B cell (primary cell): Measurements from ENCODE around the gene SPAG5. TPM values are rescaled to one million over a fixed set of nuclear protein-coding genes. Genes with fewer than 3 reads are reported as not detected.

Experiments used
- ATAC-seq: fragments of 200-7000 bp; cut with Tn5 transposase; one replicate; pipeline ENCODE4 v1.10.0; 2021; ENCODE audit warnings: low read depth, mild to moderate bottlenecking, moderate number of reproducible peaks, moderate library complexity
- CTCF ChIA-PET: fragments of 350-600 bp; sonication (Branson Sonifier 250); formaldehyde crosslinking; loops from one replicate; lab custom pipeline; 2021; ENCODE audit warnings: antibody characterized with exemption, inconsistent platforms; lab: Charles Lee
- POLR2A ChIA-PET: fragments of 350-600 bp; sonication (Branson Sonifier 250); formaldehyde crosslinking; loops from one replicate; lab custom pipeline; 2021; ENCODE audit warnings: antibody characterized with exemption; lab: Charles Lee
- DNase-seq: peaks from one replicate; pipeline ENCODE4 v3.0.0; 2013
- H2AFZ ChIP-seq: 2 replicates; pipeline ENCODE4 v1.6.1; 2012; ENCODE audit warnings: mild to moderate bottlenecking, low read depth, low read length; ENCODE audit not compliant: insufficient read depth, poor library complexity, severe bottlenecking
- H3K27ac ChIP-seq, 2 donors: 1 replicate in 1 of 2; 2 replicates in 1 of 2; pipeline ENCODE4 v1.5.1; 2012 to 2013; ENCODE audit warnings: low read length in 2 of 2, mild to moderate bottlenecking in 2 of 2, moderate library complexity in 1 of 2
- H3K27me3 ChIP-seq, 4 experiments: fragments of 200-600 bp in 1 of 4; sonication (generic) in 1 of 4; replicated peaks in 1 of 4; 1 replicate in 2 of 4; 2 replicates in 2 of 4; pipeline versions ENCODE4 v1.6.1 to v1.7.0; 2013 to 2016; ENCODE audit warnings: low read length in 3 of 4, mild to moderate bottlenecking in 2 of 4, mixed read lengths in 1 of 4, moderate library complexity in 1 of 4; ENCODE audit not compliant: insufficient read depth in 4 of 4, control insufficient read depth in 3 of 4; ENCODE audit errors: control extremely low read depth in 1 of 4
- H3K36me3 ChIP-seq, 2 experiments: replicated peaks in 1 of 2; 1 replicate in 1 of 2; 2 replicates in 1 of 2; pipeline versions ENCODE4 v1.6.1 to v1.7.1; 2013; ENCODE audit warnings: low read length in 1 of 2; ENCODE audit not compliant: insufficient read depth in 2 of 2, control insufficient read depth in 1 of 2; ENCODE audit errors: control extremely low read depth in 1 of 2, extremely low read depth in 1 of 2
- H3K4me1 ChIP-seq, 2 donors: fragments of 200-600 bp in 1 of 2; sonication (generic) in 1 of 2; 1 replicate in 1 of 2; 2 replicates in 1 of 2; pipeline versions ENCODE4 v1.5.1 to v1.6.1; 2013 to 2017; ENCODE audit warnings: low read length in 2 of 2; ENCODE audit not compliant: control insufficient read depth in 2 of 2, insufficient read depth in 2 of 2
- H3K4me2 ChIP-seq: replicated peaks from 2 replicates; pipeline ENCODE3; 2012; ENCODE audit warnings: mild to moderate bottlenecking, low read depth, low read length; ENCODE audit not compliant: poor library complexity, severe bottlenecking
- H3K4me3 ChIP-seq, 5 experiments: fragments of 200-600 bp in 1 of 5; sonication (generic) in 1 of 5; 1 replicate in 3 of 5; 2 replicates in 2 of 5; pipeline versions ENCODE4 v1.5.1 to v1.7.0; 2011 to 2016; ENCODE audit warnings: low read length in 4 of 5, mild to moderate bottlenecking in 4 of 5, low read depth in 2 of 5, control low read depth in 1 of 5, moderate library complexity in 1 of 5; ENCODE audit not compliant: insufficient read depth in 1 of 5; ENCODE audit errors: control extremely low read depth in 1 of 5, extremely low read depth in 1 of 5
- H3K79me2 ChIP-seq: fragments of 200-600 bp; sonication (generic); one replicate; pipeline ENCODE4 v1.6.0; 2016; ENCODE audit warnings: low read length; ENCODE audit not compliant: control insufficient read depth, insufficient read depth
- H3K9ac ChIP-seq: fragments of 200-600 bp; sonication (generic); 2 replicates; pipeline ENCODE4 v1.6.1; 2017; ENCODE audit warnings: mild to moderate bottlenecking, low read length, moderate library complexity
- H3K9me3 ChIP-seq, 3 donors: one replicate each; pipeline versions ENCODE4 v1.6.1 to v1.7.1; 2013; ENCODE audit warnings: low read length in 2 of 3; ENCODE audit not compliant: control insufficient read depth in 2 of 3, insufficient read depth in 1 of 3; ENCODE audit errors: control extremely low read depth in 1 of 3
- H4K20me1 ChIP-seq: 2 replicates; pipeline ENCODE4 v1.6.0; 2012; ENCODE audit warnings: mild to moderate bottlenecking, low read length; ENCODE audit not compliant: insufficient read depth, control insufficient read depth, poor library complexity, severe bottlenecking
- H3K27ac Mint-ChIP-seq: one replicate; pipeline ENCODE4 v1.8.0; 2021; ENCODE audit warnings: mixed read lengths
- H3K27me3 Mint-ChIP-seq: one replicate; pipeline ENCODE4 v1.8.0; 2021; ENCODE audit warnings: mixed read lengths
- H3K4me1 Mint-ChIP-seq: one replicate; pipeline ENCODE4 v1.8.0; 2021; ENCODE audit warnings: mixed read lengths
- H3K4me3 Mint-ChIP-seq: one replicate; pipeline ENCODE4 v1.8.0; 2021; ENCODE audit warnings: mixed read lengths
- H3K9me3 Mint-ChIP-seq: one replicate; pipeline ENCODE4 v1.8.0; 2022; ENCODE audit warnings: mixed read lengths; ENCODE audit not compliant: insufficient read depth
- EZH2 ChIP-seq: IDR thresholded peaks from 2 replicates; pipeline ENCODE4 v1.6.1; 2012; ENCODE audit warnings: borderline replicate concordance, low read depth, mild to moderate bottlenecking, moderate library complexity, low read length; ENCODE audit not compliant: insufficient read depth, poor library complexity, severe bottlenecking
- WGBS: methylation state at CpG from one replicate; pipeline ENCODE4 v1.1.5; 2013; ENCODE audit warnings: missing lambda C conversion rate; ENCODE audit not compliant: insufficient coverage; 5-methylcytosine and 5-hydroxymethylcytosine counted together
- intact Hi-C: fragments of 100-400 bp; cut with micrococcal nuclease; formaldehyde crosslinking; loops from one replicate; pipeline ENCODE4 v1.10.0; 2022
- polyA plus RNA-seq: library from polyadenylated mRNA; depleted of rRNA; stranded (reverse); fragments of >200 nt; gene quantifications from 2 replicates; pipeline ENCODE4 v1.2.3, GENCODE V29; 2012
- total RNA-seq, 2 donors: library from RNA; stranded (reverse); fragments of 120-200 nt in 1 of 2; gene quantifications; 1 replicate in 1 of 2; 2 replicates in 1 of 2; pipeline versions ENCODE4 v1.2.3 to v1.2.4, GENCODE V29; 2013 to 2022
- TF ChIP-seq, protein P1 (sequence below): fragments of 200-600 bp; IDR thresholded peaks from one replicate; pipeline ENCODE4 v1.8.0; 2022; ENCODE audit warnings: antibody characterized with exemption, mild to moderate bottlenecking

SPAG5 gene
- total and polyA plus RNA-seq, 2 donors (not counting 1 experiment from before 2014, with no cell fraction given): 4.7 to 8.0 TPM

DNA sequence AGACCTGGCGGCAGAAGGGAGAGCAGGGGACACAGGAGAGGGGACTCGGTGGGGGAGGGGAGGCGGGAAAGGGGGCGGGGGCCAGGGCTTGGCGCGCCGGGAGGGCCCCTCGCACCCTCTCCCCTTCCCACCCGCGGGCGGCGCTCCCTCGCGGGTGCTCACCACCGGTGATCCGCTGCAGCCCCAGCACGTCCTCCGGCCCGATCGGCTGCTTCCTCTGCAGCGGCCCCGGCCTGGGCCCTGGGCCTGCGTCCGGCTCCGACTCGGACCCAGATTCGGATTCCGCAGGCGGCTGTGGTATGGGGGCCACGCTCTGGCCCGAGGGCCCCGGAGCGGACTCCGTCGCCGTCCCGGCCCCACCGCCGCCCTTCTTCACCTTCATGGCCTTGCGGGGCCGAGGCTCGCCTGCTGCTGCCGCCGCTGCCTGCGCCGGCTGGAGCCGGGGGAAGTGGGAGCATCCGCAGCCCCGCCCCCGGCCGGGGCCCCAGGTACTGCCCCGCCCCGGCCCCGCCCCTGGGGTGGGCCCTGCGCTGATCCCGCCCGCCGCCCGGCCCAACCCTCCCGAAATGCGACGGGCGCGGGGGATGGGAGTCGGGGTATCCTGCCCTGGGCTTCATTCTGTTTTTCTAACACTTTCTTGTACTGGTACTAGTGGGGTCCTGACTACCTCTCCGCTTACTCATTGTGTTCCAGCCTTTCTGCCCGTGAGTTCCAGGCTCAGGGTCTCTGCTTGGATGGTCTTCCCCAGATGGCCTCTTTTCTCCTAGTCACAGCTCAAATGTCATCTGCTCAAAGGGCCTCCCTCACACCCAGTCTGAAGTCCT, 46.4 kb downstream of the SPAG5 start, which contains the start of gene UNC119:
TSS of gene UNC119 (minus strand) at position 449 of the 824 bp plus-strand sequence. CDS start at position 382, 67 bp downstream.
- H3K27ac Mint-ChIP-seq: peak within 1 kb of the TSS; percentile 96
- Histone ChIP-seq H3K9ac (peak within 1 kb of the TSS; percentile 74), H3K27me3 (no peaks in the 10 kb centered on the region), H3K27ac (peak within 1 kb of the TSS; percentile 91 to 97), H3K36me3 (peaks cover 17 to 50% of the 10 kb centered on the region in 2 experiments), H2AFZ (peak within 1 kb of the TSS; percentile 69), H3K4me2 (peak within 1 kb of the TSS; percentile 85), H3K4me1 (peaks cover 50 to 51% of the 10 kb centered on the region in 2 donors), H3K9me3 (no peaks in the 10 kb centered on the region), H3K4me3 (peak within 1 kb of the TSS; percentile 62 to 85 (median 78)), H4K20me1 (peaks cover 7% of the 10 kb centered on the region), H3K79me2 (peaks cover 19% of the 10 kb centered on the region)
- intact Hi-C loops: loop anchor here (1.0 kb wide), 4 partner anchors 15 to 47 kb away; partner anchors contain the start of genes PIGS and SPAG5
- ChIA-PET POLR2A (interaction anchor here (0.6 to 3.3 kb wide), 5 partner anchors 18 to 371 kb away, joined by 3 to 14 read pairs (median 3); partner anchors contain the start of genes ALDOC and PIGS), CTCF (interaction anchor here (0.6 to 2.9 kb wide), 6 partner anchors 9 to 316 kb away, joined by 3 to 11 read pairs (median 4); no protein-coding TSS in a partner anchor)
- peaks cover 51% of the 10 kb centered on the region for H3K4me1 Mint-ChIP-seq
- no peaks in the 10 kb centered on the region for H3K9me3 Mint-ChIP-seq
- H3K27me3 Mint-ChIP-seq: no peaks in the 10 kb centered on the region
- DNase-seq (peak; percentile 86), ATAC-seq (peak; percentile 75)
- H3K4me3 Mint-ChIP-seq: peak within 1 kb of the TSS; percentile 95
- TF ChIP-seq EZH2: no peak
- TF ChIP-seq, protein P1, sequence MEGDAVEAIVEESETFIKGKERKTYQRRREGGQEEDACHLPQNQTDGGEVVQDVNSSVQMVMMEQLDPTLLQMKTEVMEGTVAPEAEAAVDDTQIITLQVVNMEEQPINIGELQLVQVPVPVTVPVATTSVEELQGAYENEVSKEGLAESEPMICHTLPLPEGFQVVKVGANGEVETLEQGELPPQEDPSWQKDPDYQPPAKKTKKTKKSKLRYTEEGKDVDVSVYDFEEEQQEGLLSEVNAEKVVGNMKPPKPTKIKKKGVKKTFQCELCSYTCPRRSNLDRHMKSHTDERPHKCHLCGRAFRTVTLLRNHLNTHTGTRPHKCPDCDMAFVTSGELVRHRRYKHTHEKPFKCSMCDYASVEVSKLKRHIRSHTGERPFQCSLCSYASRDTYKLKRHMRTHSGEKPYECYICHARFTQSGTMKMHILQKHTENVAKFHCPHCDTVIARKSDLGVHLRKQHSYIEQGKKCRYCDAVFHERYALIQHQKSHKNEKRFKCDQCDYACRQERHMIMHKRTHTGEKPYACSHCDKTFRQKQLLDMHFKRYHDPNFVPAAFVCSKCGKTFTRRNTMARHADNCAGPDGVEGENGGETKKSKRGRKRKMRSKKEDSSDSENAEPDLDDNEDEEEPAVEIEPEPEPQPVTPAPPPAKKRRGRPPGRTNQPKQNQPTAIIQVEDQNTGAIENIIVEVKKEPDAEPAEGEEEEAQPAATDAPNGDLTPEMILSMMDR: no peak
- 2% methylated on average over 59 of the region's 67 CpGs for WGBS
